Ishikawa (cell line): Measurements from ENCODE around the gene GPR15.

Experiments used
- CEBPB ChIP-seq: IDR thresholded peaks from 2 replicates; pipeline ENCODE4 v1.6.1; 2012
- CREB1 ChIP-seq: IDR thresholded peaks from 2 replicates; pipeline ENCODE4 v1.6.1; 2012; ENCODE audit warnings: low read depth
- EGR1 ChIP-seq: IDR thresholded peaks from 2 replicates; pipeline ENCODE4 v1.6.1; 2012
- EP300 ChIP-seq: IDR thresholded peaks from 2 replicates; pipeline ENCODE4 v1.6.1; 2012; ENCODE audit warnings: borderline replicate concordance
- FOXM1 ChIP-seq: IDR thresholded peaks from 2 replicates; pipeline ENCODE4 v1.6.1; 2012; ENCODE audit warnings: low read depth, borderline replicate concordance
- MAX ChIP-seq: IDR thresholded peaks from 2 replicates; pipeline ENCODE4 v1.6.1; 2012
- NFIC ChIP-seq: IDR thresholded peaks from 2 replicates; pipeline ENCODE4 v1.6.1; 2012
- RAD21 ChIP-seq: IDR thresholded peaks from 2 replicates; pipeline ENCODE4 v1.6.1; 2012; ENCODE audit warnings: low read depth
- TAF1 ChIP-seq: IDR thresholded peaks from 2 replicates; pipeline ENCODE4 v1.6.1; 2012; ENCODE audit warnings: low read depth, mild to moderate bottlenecking
- TCF12 ChIP-seq: IDR thresholded peaks from 2 replicates; pipeline ENCODE4 v1.6.1; 2012; ENCODE audit warnings: low read depth
- TEAD4 ChIP-seq: IDR thresholded peaks from 2 replicates; pipeline ENCODE4 v1.6.1; 2012
- YY1 ChIP-seq: IDR thresholded peaks from 2 replicates; pipeline ENCODE4 v1.6.1; 2012; ENCODE audit warnings: low read depth
- ZBTB7A ChIP-seq: IDR thresholded peaks from 2 replicates; pipeline ENCODE4 v1.6.1; 2012; ENCODE audit warnings: low read depth
- TF ChIP-seq, protein P1 (sequence below): IDR thresholded peaks from 2 replicates; pipeline ENCODE4 v1.6.1; 2012
- TF ChIP-seq, protein P2 (sequence below): IDR thresholded peaks from 2 replicates; pipeline ENCODE4 v1.6.1; 2012; ENCODE audit warnings: low read depth, mild to moderate bottlenecking

The GPR15 gene

GRCh38 chr3:98536456-98537017 lies 4.8 kb downstream of the GPR15 start:
- TF ChIP-seq CREB1, result no peak
- no peak for TF ChIP-seq RAD21
- no peak for TF ChIP-seq MAX
- TF ChIP-seq FOXM1, result no peak
- TF ChIP-seq TAF1, result no peak
- TF ChIP-seq CEBPB, result no peak
- no peak for TF ChIP-seq EP300
- TF ChIP-seq, protein P1, sequence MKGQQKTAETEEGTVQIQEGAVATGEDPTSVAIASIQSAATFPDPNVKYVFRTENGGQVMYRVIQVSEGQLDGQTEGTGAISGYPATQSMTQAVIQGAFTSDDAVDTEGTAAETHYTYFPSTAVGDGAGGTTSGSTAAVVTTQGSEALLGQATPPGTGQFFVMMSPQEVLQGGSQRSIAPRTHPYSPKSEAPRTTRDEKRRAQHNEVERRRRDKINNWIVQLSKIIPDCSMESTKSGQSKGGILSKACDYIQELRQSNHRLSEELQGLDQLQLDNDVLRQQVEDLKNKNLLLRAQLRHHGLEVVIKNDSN, result no peak
- no peak for TF ChIP-seq TEAD4
- TF ChIP-seq ZBTB7A, result no peak
- TF ChIP-seq EGR1, result no peak
- no peak for TF ChIP-seq TCF12
- no peak for TF ChIP-seq YY1
- TF ChIP-seq, protein P2, sequence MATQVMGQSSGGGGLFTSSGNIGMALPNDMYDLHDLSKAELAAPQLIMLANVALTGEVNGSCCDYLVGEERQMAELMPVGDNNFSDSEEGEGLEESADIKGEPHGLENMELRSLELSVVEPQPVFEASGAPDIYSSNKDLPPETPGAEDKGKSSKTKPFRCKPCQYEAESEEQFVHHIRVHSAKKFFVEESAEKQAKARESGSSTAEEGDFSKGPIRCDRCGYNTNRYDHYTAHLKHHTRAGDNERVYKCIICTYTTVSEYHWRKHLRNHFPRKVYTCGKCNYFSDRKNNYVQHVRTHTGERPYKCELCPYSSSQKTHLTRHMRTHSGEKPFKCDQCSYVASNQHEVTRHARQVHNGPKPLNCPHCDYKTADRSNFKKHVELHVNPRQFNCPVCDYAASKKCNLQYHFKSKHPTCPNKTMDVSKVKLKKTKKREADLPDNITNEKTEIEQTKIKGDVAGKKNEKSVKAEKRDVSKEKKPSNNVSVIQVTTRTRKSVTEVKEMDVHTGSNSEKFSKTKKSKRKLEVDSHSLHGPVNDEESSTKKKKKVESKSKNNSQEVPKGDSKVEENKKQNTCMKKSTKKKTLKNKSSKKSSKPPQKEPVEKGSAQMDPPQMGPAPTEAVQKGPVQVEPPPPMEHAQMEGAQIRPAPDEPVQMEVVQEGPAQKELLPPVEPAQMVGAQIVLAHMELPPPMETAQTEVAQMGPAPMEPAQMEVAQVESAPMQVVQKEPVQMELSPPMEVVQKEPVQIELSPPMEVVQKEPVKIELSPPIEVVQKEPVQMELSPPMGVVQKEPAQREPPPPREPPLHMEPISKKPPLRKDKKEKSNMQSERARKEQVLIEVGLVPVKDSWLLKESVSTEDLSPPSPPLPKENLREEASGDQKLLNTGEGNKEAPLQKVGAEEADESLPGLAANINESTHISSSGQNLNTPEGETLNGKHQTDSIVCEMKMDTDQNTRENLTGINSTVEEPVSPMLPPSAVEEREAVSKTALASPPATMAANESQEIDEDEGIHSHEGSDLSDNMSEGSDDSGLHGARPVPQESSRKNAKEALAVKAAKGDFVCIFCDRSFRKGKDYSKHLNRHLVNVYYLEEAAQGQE, result no peak
- TF ChIP-seq NFIC, result no peak

DNA sequence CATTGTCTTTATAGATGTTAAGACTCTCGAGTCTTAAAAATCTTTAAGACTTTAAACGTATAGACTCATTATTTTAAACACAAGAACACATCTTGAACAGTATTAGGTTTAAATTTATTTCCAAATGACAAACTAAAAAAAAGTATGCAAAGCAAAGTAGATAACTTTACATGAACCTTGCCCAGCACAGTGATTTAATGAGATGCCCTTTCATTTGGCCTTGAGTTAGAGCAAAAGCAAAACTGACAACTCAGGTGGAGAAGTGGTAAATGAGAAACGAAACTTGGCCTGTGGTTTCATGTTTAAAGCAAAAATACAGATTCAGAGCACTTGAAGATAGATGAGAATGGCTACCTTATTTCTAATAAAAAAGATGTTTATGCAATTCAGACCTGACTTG lies 8.6 kb downstream of the GPR15 start:
- TF ChIP-seq TAF1, result no peak
- TF ChIP-seq CREB1, result no peak
- TF ChIP-seq TCF12, result no peak
- TF ChIP-seq FOXM1, result no peak
- no peak for TF ChIP-seq TEAD4
- no peak for TF ChIP-seq ZBTB7A
- TF ChIP-seq EGR1, result no peak
- TF ChIP-seq RAD21, result no peak
- TF ChIP-seq, protein P1, result no peak

GRCh38 chr3:98541695-98542094 lies 9.9 kb downstream of the GPR15 start:
- TF ChIP-seq ZBTB7A, result no peak
- no peak for TF ChIP-seq NFIC
- TF ChIP-seq CREB1, result no peak
- no peak for TF ChIP-seq FOXM1
- TF ChIP-seq, protein P1, result no peak
- no peak for TF ChIP-seq TAF1
- no peak for TF ChIP-seq TCF12
- TF ChIP-seq YY1, result no peak
- TF ChIP-seq TEAD4, result no peak
- no peak for TF ChIP-seq EP300
- no peak for TF ChIP-seq CEBPB
- TF ChIP-seq RAD21, result no peak
- TF ChIP-seq EGR1, result no peak
- TF ChIP-seq, protein P2, result no peak
- TF ChIP-seq MAX, result no peak

GRCh38 chr3:98542623-98543022 lies 10.8 kb downstream of the GPR15 start:
- no peak for TF ChIP-seq TAF1
- TF ChIP-seq CEBPB, result no peak
- TF ChIP-seq YY1, result no peak
- no peak for TF ChIP-seq MAX
- TF ChIP-seq NFIC, result no peak
- TF ChIP-seq TEAD4, result no peak
- no peak for TF ChIP-seq EGR1
- TF ChIP-seq TCF12, result no peak
- TF ChIP-seq RAD21, result no peak
- TF ChIP-seq CREB1, result no peak
- TF ChIP-seq FOXM1, result no peak
- no peak for TF ChIP-seq ZBTB7A
- TF ChIP-seq EP300, result no peak
- TF ChIP-seq, protein P1, result no peak
- TF ChIP-seq, protein P2, result no peak
